ENCODE measurements around the gene PITX3.
"Not testable (repeated sequence)": the region's sequence is repeated elsewhere in the genome, so short reads cannot be mapped to it uniquely, and the experiment has no call there.

The PITX3 gene

GRCh38 chr10:102226542-102226870, 14.8 kb downstream of the PITX3 start:
- DNase-seq (ENCODE audit: low read depth): no peak

DNA sequence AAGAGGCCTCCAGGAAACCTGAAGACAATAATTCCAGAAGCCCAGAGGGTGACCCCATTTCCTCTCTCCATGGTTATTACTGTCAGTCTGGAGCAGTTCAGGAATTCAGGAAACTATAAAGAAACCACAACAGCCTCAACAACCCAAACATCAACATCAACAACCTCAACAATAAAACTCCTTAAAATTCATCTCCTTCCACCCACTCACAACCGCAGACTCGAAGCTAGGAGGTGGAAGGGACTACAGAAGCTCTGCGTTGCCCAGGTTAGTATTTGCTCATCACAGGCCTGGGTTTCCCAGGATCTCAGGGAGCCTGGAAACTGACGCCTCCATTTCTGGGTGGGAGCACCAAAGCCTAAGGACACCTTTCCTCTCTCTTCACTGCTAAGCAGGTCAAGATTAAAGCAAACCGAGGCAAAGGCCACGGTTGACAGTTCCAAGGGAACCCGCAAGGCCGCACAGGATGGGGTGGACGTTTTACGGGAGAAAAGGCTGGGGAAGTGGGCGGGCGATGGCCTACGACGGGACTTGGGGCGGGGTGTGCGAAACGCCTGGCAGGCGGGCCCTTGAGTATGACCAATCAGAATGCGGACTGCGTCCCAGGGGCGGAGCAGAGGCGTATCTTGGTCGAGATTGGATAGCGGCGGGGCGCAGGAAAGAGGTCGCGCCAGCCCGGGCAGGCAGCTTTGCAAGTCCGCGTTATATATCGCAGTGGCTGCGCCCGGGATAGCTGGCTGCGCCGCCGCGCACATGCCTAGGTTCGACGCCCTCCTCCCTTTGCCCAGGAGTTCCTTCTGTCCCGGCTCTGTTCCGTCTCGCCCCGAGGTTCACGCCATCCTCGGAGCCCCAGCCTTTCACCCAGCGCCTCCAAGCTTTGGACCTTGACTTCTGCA, 15.4 kb downstream of the PITX3 start, which contains the start of gene ELOVL3:
Gene ELOVL3, plus strand, starts transcription at position 654 of the 896 bp plus-strand sequence. CDS start 250 bp downstream, outside the sequence.
- peak; percentile 74 for DNase-seq (ENCODE audit: low read depth)

- no peak for DNase-seq (ENCODE audit: low read depth)
Observed at GRCh38 chr10:102222797-102223196, 18.5 kb downstream of the PITX3 start.

- no peak for DNase-seq (ENCODE audit: low read depth)
Observed at GRCh38 chr10:102220612-102221011, 20.7 kb downstream of the PITX3 start.

DNA sequence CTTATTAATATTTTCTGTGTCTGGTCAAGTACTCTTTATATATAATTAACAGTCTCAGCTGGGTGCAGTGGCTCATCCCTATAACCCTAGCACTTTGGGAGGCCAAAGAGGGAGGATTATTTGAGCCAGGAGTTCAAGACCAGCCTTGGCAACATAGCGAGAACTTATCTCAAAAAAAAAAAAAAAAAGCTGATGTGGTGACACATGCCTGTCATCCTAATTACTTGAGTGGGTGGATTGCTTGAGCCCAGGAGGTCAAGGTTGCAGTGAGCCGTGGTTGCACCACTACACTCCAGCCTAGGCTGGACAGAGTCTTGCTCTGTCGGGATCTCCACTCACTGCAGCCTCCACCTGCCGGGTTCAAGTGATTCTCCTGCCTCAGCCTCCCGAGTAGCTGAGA, 21.9 kb downstream of the PITX3 start:
- no peak for DNase-seq (ENCODE audit: low read depth)

DNA sequence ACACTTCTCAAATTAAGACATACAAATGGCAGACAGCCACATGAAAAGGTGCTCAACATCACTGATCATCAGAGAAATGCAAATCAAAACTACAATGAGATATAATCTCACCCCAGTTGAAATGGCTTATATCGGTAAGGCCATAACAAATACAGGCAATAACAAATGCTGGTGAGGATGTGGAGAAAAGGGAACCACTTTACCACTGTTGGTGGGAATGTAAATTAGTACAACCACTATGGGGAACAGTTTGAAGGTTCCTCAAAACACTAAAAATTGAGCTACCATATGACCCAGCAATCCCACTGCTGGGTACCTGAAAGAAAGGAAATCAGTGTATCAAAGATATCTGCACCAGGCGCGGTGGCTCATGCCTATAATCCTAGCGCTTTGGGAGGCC, 27.7 kb downstream of the PITX3 start:
- DNase-seq (ENCODE audit: low read depth): not testable (repeated sequence)

GRCh38 chr10:102211615-102212299, 29.6 kb downstream of the PITX3 start:
- no peak for DNase-seq (ENCODE audit: low read depth)

DNA sequence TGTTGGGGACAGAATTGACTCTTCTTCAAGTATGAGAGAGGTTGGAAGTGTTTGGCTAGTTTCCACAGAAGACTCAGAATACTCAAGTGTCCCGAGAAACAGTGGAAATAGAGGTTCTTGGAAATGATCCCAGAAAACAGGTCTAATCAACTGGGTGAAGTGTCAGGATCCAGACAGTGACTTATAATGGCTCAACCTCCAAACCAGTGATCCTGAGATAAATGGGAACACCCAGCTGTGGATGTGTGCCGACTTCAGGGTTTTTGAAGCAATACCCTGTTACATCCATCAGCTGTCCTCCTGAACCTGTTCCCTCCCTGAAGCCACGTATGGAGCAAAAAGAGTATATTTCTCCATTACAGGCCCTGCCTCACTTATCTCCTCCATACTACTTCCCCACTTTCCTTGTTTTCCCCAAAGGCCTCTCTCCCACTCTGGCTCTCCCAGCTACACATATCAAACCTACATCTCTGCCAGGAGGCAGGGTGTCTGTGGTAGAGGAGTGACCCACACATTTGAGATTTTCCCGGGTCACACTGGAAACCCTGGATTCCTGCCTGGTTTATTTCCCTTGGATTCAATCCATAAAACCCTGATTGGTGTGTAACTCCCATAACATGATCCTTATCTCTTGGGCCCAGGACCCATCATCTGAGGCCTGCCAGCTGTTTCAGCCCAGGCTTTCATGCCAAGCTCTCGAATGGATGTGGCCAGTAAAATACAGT, 32.8 kb downstream of the PITX3 start:
- DNase-seq (ENCODE audit: low read depth): no peak

GRCh38 chr10:102202386-102202785, 38.9 kb downstream of the PITX3 start:
- no peak for DNase-seq (ENCODE audit: low read depth)

GRCh38 chr10:102200751-102201640, 40.3 kb downstream of the PITX3 start:
- no peak for DNase-seq (ENCODE audit: low read depth)

DNA sequence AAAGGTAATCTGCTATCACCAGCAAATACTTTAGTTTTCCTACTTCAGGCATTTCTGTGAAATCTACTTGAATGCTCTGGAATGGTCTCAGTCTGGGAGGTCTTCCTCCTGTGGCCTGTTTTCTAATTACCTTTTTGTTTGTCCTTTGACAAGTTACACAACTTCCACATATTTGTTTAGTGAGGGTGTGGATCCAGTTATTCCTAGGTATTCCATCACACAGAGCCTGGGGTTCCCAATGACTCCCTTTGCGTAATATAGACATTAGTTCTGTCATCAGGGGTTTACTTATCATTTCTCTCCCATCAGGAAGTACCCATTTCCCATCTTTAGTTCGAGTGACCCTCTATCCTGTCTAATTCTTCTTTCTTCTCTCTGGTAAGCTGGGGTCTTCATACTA, 43.3 kb downstream of the PITX3 start:
- DNase-seq (ENCODE audit: low read depth): no peak

DNA sequence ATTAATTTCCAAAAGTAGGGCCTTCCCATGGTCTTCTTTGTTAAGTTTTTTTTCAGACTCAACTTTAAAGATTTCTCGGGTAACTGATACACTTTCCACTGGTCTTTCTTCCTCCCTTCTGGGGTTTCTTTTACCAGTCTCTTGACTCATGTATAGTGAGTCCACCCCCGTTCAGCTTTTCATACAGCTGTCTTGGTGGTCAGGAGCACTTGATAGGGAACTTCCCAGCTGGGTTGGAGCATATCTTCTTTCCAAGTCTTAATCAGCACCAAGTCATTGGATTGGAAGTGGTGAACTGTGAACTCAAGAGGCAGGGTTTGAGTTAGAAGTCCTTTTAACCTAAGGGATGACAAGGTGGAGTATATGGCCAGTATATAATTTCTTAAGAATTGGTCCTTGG, 44.4 kb downstream of the PITX3 start:
- DNase-seq (ENCODE audit: low read depth): no peak

GRCh38 chr10:102195296-102195870, 45.9 kb downstream of the PITX3 start:
- no peak for DNase-seq (ENCODE audit: low read depth)

- no peak for DNase-seq (ENCODE audit: low read depth)
Observed at GRCh38 chr10:102191956-102192355, 49.4 kb downstream of the PITX3 start.

DNA sequence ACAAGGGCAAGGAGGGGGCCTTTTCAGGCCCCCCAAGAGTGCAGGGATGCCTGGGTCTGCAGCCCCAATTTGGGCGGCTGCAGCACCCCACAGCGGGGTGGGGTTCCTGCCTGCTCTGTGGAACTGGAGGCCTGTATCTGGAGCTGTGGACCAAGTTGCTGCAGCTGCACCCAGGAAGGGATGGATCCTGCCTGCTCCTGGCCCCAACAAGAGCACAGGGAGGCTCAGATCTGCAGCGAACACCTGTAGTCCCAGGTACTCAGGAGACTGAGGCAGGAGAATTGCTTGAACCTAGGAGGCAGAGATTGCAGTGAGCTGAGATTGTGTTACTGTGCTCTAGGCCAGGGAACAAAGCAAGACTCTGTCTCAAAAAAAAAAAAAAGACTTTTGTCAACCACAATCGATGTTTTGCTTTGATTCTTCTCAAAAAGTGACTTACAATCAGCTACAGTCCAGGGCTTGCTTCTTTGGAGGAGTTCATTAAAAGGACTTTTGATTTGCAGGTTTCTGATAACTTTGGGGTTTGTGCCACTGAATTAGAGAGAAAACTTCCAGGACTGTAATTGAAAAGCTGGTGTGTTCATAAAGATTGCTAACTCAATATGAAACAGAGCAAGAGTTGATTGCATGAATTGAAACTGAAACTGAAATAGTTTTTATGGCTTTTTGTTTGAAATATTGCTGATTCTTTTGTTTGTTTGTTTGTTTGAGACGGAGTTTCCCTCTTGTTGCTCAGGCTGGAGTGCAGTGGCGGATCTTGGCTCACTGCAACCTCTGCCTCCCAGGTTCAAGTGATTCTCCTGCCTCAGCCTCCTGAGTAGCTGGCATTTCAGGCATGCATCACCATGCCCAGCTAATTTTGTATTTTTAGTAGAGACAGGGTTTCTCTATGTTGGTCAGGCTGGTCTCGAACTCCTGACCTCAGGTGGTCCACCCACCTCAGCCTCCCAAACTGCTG, 52.1 kb downstream of the PITX3 start:
- not testable (repeated sequence) for DNase-seq (ENCODE audit: low read depth)

- no peak for DNase-seq (ENCODE audit: low read depth)
Observed at GRCh38 chr10:102188298-102188940, 52.9 kb downstream of the PITX3 start.

DNA sequence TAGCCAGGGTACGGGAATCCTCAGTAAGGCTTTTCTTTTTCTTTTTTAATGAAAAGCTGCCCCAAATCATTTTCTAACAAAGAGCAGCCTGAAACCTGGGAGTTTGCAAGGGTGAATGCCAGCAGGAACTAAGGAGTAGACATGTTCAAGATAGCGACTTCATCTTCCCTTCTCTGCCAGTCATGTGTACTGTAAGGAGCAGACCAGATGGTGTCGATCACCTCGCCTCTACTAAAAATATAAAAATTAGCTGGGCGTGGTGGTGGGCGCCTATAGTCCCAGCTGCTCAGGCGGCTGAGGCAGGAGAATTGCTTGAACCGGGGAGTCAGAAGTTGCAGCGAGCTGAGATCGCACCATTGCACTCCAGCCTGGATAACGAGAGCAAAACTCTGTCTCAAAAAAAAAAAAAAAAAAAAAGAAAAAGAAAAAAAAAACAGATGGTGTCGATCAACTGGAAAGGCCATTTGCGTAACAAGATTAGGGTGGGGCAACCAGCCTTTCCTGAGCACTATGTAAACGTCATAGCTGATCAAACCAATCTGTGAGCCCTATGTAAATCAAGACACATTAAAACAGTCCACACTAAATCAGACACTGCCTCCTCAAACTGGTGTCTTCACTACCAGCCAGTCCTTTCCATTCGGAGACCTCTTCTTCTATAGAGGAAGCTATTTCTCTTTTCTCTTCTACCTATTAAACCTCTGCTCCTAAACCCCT, 55.3 kb downstream of the PITX3 start:
- DNase-seq (ENCODE audit: low read depth): no peak

DNA sequence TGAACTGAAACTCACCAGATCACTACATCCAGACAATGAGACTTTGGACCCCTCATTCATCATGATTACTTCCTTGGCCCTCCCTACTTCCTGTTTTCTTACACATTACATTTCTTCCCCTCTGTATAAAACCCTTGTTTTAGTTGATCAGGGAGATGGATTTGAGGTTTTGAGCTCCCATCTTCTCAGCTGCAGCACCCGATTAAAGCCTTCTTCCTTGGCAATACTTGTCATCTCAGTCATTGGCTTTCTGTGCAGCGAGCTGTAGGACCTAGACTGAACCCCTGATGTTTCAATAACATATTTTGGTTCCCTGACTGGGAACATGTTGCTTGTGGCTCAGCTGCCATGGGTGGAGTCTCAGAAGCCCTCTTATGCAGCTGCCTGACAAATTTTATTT, 56.0 kb downstream of the PITX3 start:
- no peak for DNase-seq (ENCODE audit: low read depth)

DNA sequence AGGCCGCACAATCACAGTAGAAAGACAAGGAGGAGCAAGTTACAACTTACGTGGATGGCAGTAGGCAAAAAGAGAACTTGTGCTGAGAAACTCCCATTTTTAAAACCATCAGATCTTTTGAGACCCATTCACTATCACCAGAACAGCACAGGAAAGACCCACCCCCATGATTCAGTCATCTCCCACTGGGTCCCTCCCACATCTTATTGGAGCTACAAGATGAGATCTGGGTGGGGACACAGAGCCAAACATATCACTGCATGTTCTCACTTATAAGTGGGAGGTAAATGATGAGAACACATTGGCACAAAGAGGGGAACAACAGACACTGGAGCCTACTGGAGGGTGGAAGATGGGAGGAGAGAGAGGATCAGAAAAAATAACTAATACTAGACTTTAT, 56.7 kb downstream of the PITX3 start:
- no peak for DNase-seq (ENCODE audit: low read depth)
